ENCODE data around the gene LAMB3. TPM values are rescaled to one million over a fixed set of nuclear protein-coding genes. Genes with fewer than 3 reads are reported as not detected.

The LAMB3 gene
- total RNA-seq, 1 donor from 2014 or later: 5.9 TPM

GRCh38 chr1:209611771-209612570 lies 40.3 kb downstream of the LAMB3 start:
- DNase-seq (ENCODE audit: missing footprints) (no peak), ATAC-seq (no peak)
- intact Hi-C loops (cut with DNase I): no loop called here

GRCh38 chr1:209610631-209610905 lies 41.7 kb downstream of the LAMB3 start:
- intact Hi-C loops (cut with DNase I): no loop called here
- ATAC-seq (no peak), DNase-seq (ENCODE audit: missing footprints) (no peak)

GRCh38 chr1:209609791-209610630 lies 42.2 kb downstream of the LAMB3 start:
- DNase-seq (ENCODE audit: missing footprints) (no peak), ATAC-seq (no peak)
- intact Hi-C loops (cut with DNase I): no loop called here

- intact Hi-C loops (cut with DNase I): no loop called here
- no peak for DNase-seq (ENCODE audit: missing footprints)
- no peak for ATAC-seq
Observed at GRCh38 chr1:209609041-209609790, 43.0 kb downstream of the LAMB3 start.

- intact Hi-C loops (cut with DNase I): no loop called here
- DNase-seq (ENCODE audit: missing footprints) (no peak), ATAC-seq (no peak)
Observed at GRCh38 chr1:209607795-209608178, 44.4 kb downstream of the LAMB3 start.

GRCh38 chr1:209607102-209607794 lies 45.0 kb downstream of the LAMB3 start:
- intact Hi-C loops (cut with DNase I): no loop called here
- ATAC-seq: no peak

GRCh38 chr1:209603877-209604276 lies 48.3 kb downstream of the LAMB3 start:
- intact Hi-C loops (cut with DNase I): loop anchor here (2.0 kb wide), 1 partner anchor 23 kb away; no protein-coding TSS in a partner anchor
- DNase-seq (ENCODE audit: missing footprints) (no peak), ATAC-seq (no peak)

More at GRCh38 chr1:209607102-209607794, 45.0 kb downstream of the LAMB3 start:
- no peak for DNase-seq (ENCODE audit: missing footprints)

- ATAC-seq (peak; percentile 85), DNase-seq (ENCODE audit: missing footprints) (no peak)
- intact Hi-C loops (cut with DNase I): loop anchor here (1.0 to 2.0 kb wide), 2 partner anchors 25 to 91 kb away; no protein-coding TSS in a partner anchor
Observed at GRCh38 chr1:209601809-209602657, 50.2 kb downstream of the LAMB3 start.

GRCh38 chr1:209600541-209600940 lies 51.7 kb downstream of the LAMB3 start:
- intact Hi-C loops (cut with DNase I): no loop called here
- no peak for ATAC-seq
- DNase-seq (ENCODE audit: missing footprints): no peak

GRCh38 chr1:209598227-209598626 lies 54.0 kb downstream of the LAMB3 start:
- DNase-seq (ENCODE audit: missing footprints) (no peak), ATAC-seq (no peak)
- intact Hi-C loops (cut with DNase I): no loop called here

GRCh38 chr1:209597499-209597898 lies 54.7 kb downstream of the LAMB3 start:
- DNase-seq (ENCODE audit: missing footprints): no peak
- intact Hi-C loops (cut with DNase I): no loop called here
- no peak for ATAC-seq

- DNase-seq (ENCODE audit: missing footprints) (no peak), ATAC-seq (no peak)
- intact Hi-C loops (cut with DNase I): no loop called here
Observed at GRCh38 chr1:209595599-209596285, 56.5 kb downstream of the LAMB3 start.

GRCh38 chr1:209595028-209595427 lies 57.2 kb downstream of the LAMB3 start:
- intact Hi-C loops (cut with DNase I): no loop called here
- DNase-seq (ENCODE audit: missing footprints) (no peak), ATAC-seq (no peak)

GRCh38 chr1:209594440-209594839 lies 57.8 kb downstream of the LAMB3 start:
- intact Hi-C loops (cut with DNase I): loop anchor here (5.0 kb wide), 1 partner anchor 153 kb away; no protein-coding TSS in a partner anchor
- ATAC-seq (no peak), DNase-seq (ENCODE audit: missing footprints) (no peak)

- ATAC-seq (no peak), DNase-seq (ENCODE audit: missing footprints) (no peak)
- intact Hi-C loops (cut with DNase I): loop anchor here (5.0 kb wide), 1 partner anchor 154 kb away; no protein-coding TSS in a partner anchor
Observed at GRCh38 chr1:209593747-209594146, 58.5 kb downstream of the LAMB3 start.

GRCh38 chr1:209590405-209590804 lies 61.8 kb downstream of the LAMB3 start:
- DNase-seq (ENCODE audit: missing footprints): no peak
- intact Hi-C loops (cut with DNase I): loop anchor here (5.0 kb wide), 1 partner anchor 157 kb away; no protein-coding TSS in a partner anchor

GRCh38 chr1:209589863-209590262 lies 62.4 kb downstream of the LAMB3 start:
- no peak for ATAC-seq
- no peak for DNase-seq (ENCODE audit: missing footprints)
- intact Hi-C loops (cut with DNase I): loop anchor here (5.0 kb wide), 1 partner anchor 157 kb away; no protein-coding TSS in a partner anchor

More at GRCh38 chr1:209590405-209590804, 61.8 kb downstream of the LAMB3 start:
- ATAC-seq: peak; percentile 42

Measured in Right ventricle myocardium inferior (tissue), 1 donor.